IPS-20b (cell line): ENCODE measurements around the gene DOCK10.

Experiments used
- H3K27ac ChIP-seq: one replicate; pipeline ENCODE4 v1.5.1; 2013; ENCODE audit warnings: low read length
- H3K27me3 ChIP-seq: 2 replicates; pipeline ENCODE4 v1.6.1; 2013; ENCODE audit warnings: mild to moderate bottlenecking, low read length, inconsistent platforms; ENCODE audit not compliant: insufficient read depth
- H3K36me3 ChIP-seq: 2 replicates; pipeline ENCODE4 v1.6.1; 2013; ENCODE audit warnings: low read depth, mild to moderate bottlenecking, inconsistent platforms, low read length, moderate library complexity; ENCODE audit not compliant: insufficient read depth
- H3K4me1 ChIP-seq: 2 replicates; pipeline ENCODE4 v1.6.1; 2013; ENCODE audit warnings: mild to moderate bottlenecking, control low read depth, inconsistent platforms, low read length, moderate library complexity; ENCODE audit not compliant: insufficient read depth
- H3K4me3 ChIP-seq: 2 replicates; pipeline ENCODE4 v1.5.1; 2013; ENCODE audit warnings: mild to moderate bottlenecking, low read length, inconsistent platforms
- H3K9ac ChIP-seq: 2 replicates; pipeline ENCODE4 v1.6.1; 2013; ENCODE audit warnings: low read depth, mild to moderate bottlenecking, inconsistent platforms, low read length, moderate library complexity
- H3K9me3 ChIP-seq: 2 replicates; pipeline ENCODE4 v1.6.1; 2013; ENCODE audit warnings: mild to moderate bottlenecking, low read depth, low read length, inconsistent platforms; ENCODE audit not compliant: insufficient read depth

The DOCK10 gene

GRCh38 chr2:225027061-225027762, 15.1 kb downstream of the DOCK10 start:
- H3K27me3 ChIP-seq = no peaks in the 10 kb centered on the region
- no peak overlapping the region for H3K27ac ChIP-seq
- no peaks in the 10 kb centered on the region for H3K9me3 ChIP-seq
- H3K36me3 ChIP-seq = no peaks in the 10 kb centered on the region
- H3K4me1 ChIP-seq = no peaks in the 10 kb centered on the region; the same call in 1 of the 2 replicates
- H3K4me3 ChIP-seq = no peak overlapping the region
- H3K9ac ChIP-seq = no peak overlapping the region

GRCh38 chr2:225025917-225026571, 16.2 kb downstream of the DOCK10 start:
- H3K9ac ChIP-seq = no peak overlapping the region
- no peaks in the 10 kb centered on the region for H3K27me3 ChIP-seq
- H3K36me3 ChIP-seq = no peaks in the 10 kb centered on the region
- H3K27ac ChIP-seq = no peak overlapping the region
- no peaks in the 10 kb centered on the region for H3K9me3 ChIP-seq
- H3K4me1 ChIP-seq = no peaks in the 10 kb centered on the region; the same call in 1 of the 2 replicates
- no peak overlapping the region for H3K4me3 ChIP-seq

- Histone ChIP-seq H3K4me3 (no peak overlapping the region), H3K4me1 (peaks cover 4% of the 10 kb centered on the region; the same call in 1 of the 2 replicates)
Measured at GRCh38 chr2:225022188-225022587, 20.1 kb downstream of the DOCK10 start.

GRCh38 chr2:225020168-225020849, 22.0 kb downstream of the DOCK10 start:
- Histone ChIP-seq H3K9ac (no peak overlapping the region), H3K4me3 (no peak overlapping the region), H3K36me3 (no peaks in the 10 kb centered on the region), H3K27ac (no peak overlapping the region), H3K27me3 (no peaks in the 10 kb centered on the region), H3K9me3 (no peaks in the 10 kb centered on the region), H3K4me1 (peaks cover 4% of the 10 kb centered on the region; the same call in 1 of the 2 replicates)

More at GRCh38 chr2:225022188-225022587, 20.1 kb downstream of the DOCK10 start:
- no peaks in the 10 kb centered on the region for H3K36me3 ChIP-seq
- no peaks in the 10 kb centered on the region for H3K9me3 ChIP-seq
- H3K27me3 ChIP-seq = no peaks in the 10 kb centered on the region
- no peak overlapping the region for H3K27ac ChIP-seq
- no peak overlapping the region for H3K9ac ChIP-seq

GRCh38 chr2:225019105-225019504, 23.2 kb downstream of the DOCK10 start:
- H3K9me3 ChIP-seq = no peaks in the 10 kb centered on the region
- H3K4me3 ChIP-seq = no peak overlapping the region
- H3K27ac ChIP-seq = no peak overlapping the region
- H3K4me1 ChIP-seq = peaks cover 4% of the 10 kb centered on the region; the same call in 1 of the 2 replicates
- H3K27me3 ChIP-seq = no peaks in the 10 kb centered on the region
- H3K9ac ChIP-seq = no peak overlapping the region
- H3K36me3 ChIP-seq = no peaks in the 10 kb centered on the region

- Histone ChIP-seq H3K4me3 (no peak overlapping the region), H3K9ac (no peak overlapping the region), H3K27ac (no peak overlapping the region), H3K27me3 (no peaks in the 10 kb centered on the region), H3K4me1 (peaks cover 4% of the 10 kb centered on the region; the same call in 1 of the 2 replicates), H3K36me3 (no peaks in the 10 kb centered on the region), H3K9me3 (no peaks in the 10 kb centered on the region)
Measured at GRCh38 chr2:225017713-225018112, 24.6 kb downstream of the DOCK10 start.

GRCh38 chr2:225017098-225017685, 25.1 kb downstream of the DOCK10 start:
- H3K27ac ChIP-seq = no peak overlapping the region
- H3K36me3 ChIP-seq = no peaks in the 10 kb centered on the region
- no peak overlapping the region for H3K9ac ChIP-seq
- no peaks in the 10 kb centered on the region for H3K9me3 ChIP-seq
- no peaks in the 10 kb centered on the region for H3K27me3 ChIP-seq
- H3K4me3 ChIP-seq = no peak overlapping the region
- peaks cover 4% of the 10 kb centered on the region; the same call in 1 of the 2 replicates for H3K4me1 ChIP-seq

GRCh38 chr2:225013425-225014365, 28.6 kb downstream of the DOCK10 start:
- H3K4me1 ChIP-seq = peaks cover 4% of the 10 kb centered on the region; the same call in 1 of the 2 replicates
- H3K9ac ChIP-seq = no peak overlapping the region
- no peak overlapping the region for H3K27ac ChIP-seq

GRCh38 chr2:225011585-225011984, 30.7 kb downstream of the DOCK10 start:
- H3K9ac ChIP-seq = no peak overlapping the region
- H3K4me1 ChIP-seq = no peaks in the 10 kb centered on the region
- H3K4me3 ChIP-seq = no peak overlapping the region
- no peaks in the 10 kb centered on the region for H3K36me3 ChIP-seq
- no peaks in the 10 kb centered on the region for H3K27me3 ChIP-seq
- H3K27ac ChIP-seq = no peak overlapping the region
- no peaks in the 10 kb centered on the region for H3K9me3 ChIP-seq

More at GRCh38 chr2:225013425-225014365, 28.6 kb downstream of the DOCK10 start:
- no peak overlapping the region for H3K4me3 ChIP-seq
- no peaks in the 10 kb centered on the region for H3K36me3 ChIP-seq
- no peaks in the 10 kb centered on the region for H3K9me3 ChIP-seq
- H3K27me3 ChIP-seq = no peaks in the 10 kb centered on the region

- no peak overlapping the region for H3K9ac ChIP-seq
- no peaks in the 10 kb centered on the region for H3K36me3 ChIP-seq
- no peaks in the 10 kb centered on the region for H3K9me3 ChIP-seq
- H3K27me3 ChIP-seq = no peaks in the 10 kb centered on the region
- no peak overlapping the region for H3K4me3 ChIP-seq
- no peaks in the 10 kb centered on the region for H3K4me1 ChIP-seq
- no peak overlapping the region for H3K27ac ChIP-seq
Measured at GRCh38 chr2:225010804-225011203, 31.5 kb downstream of the DOCK10 start.

- no peaks in the 10 kb centered on the region for H3K9me3 ChIP-seq
- H3K4me1 ChIP-seq = no peaks in the 10 kb centered on the region
- no peaks in the 10 kb centered on the region for H3K27me3 ChIP-seq
- H3K27ac ChIP-seq = no peak overlapping the region
- H3K36me3 ChIP-seq = no peaks in the 10 kb centered on the region
- H3K4me3 ChIP-seq = no peak overlapping the region
- no peak overlapping the region for H3K9ac ChIP-seq
Measured at GRCh38 chr2:225009768-225010167, 32.5 kb downstream of the DOCK10 start.
